IPS-11a (cell line): Measurements from ENCODE around the gene HSD3B1.

Experiments used
- H3K4me3 ChIP-seq: one replicate; pipeline ENCODE4 v1.5.1; 2013; ENCODE audit warnings: low read depth, low read length, control low read depth

Gene HSD3B1

GRCh38 chr1:119506941-119507340 lies at the start of gene HSD3B1:
Gene HSD3B1, plus strand, starts transcription at chr1:119507210. Its CDS starts 267 bp downstream, at chr1:119507477.
- H3K4me3 ChIP-seq, result no peak within 1 kb of the TSS

GRCh38 chr1:119462964-119463363 lies 44.0 kb upstream of the HSD3B1 start:
- H3K4me3 ChIP-seq, result no peak overlapping the region

GRCh38 chr1:119463569-119463968 lies 43.4 kb upstream of the HSD3B1 start:
- H3K4me3 ChIP-seq, result no peak overlapping the region

GRCh38 chr1:119466445-119466844 lies 40.6 kb upstream of the HSD3B1 start:
- no peak overlapping the region for H3K4me3 ChIP-seq

- no peak overlapping the region for H3K4me3 ChIP-seq
Observed at GRCh38 chr1:119467219-119467618, 39.8 kb upstream of the HSD3B1 start.

GRCh38 chr1:119467857-119468668 lies 38.9 kb upstream of the HSD3B1 start:
- H3K4me3 ChIP-seq, result no peak overlapping the region

- no peak overlapping the region for H3K4me3 ChIP-seq
Observed at GRCh38 chr1:119469741-119470140, 37.3 kb upstream of the HSD3B1 start.

GRCh38 chr1:119470377-119470776 lies 36.6 kb upstream of the HSD3B1 start:
- no peak overlapping the region for H3K4me3 ChIP-seq

- no peak overlapping the region for H3K4me3 ChIP-seq
Observed at GRCh38 chr1:119470958-119471357, 36.1 kb upstream of the HSD3B1 start.

- H3K4me3 ChIP-seq, result no peak overlapping the region
Observed at GRCh38 chr1:119471566-119471965, 35.4 kb upstream of the HSD3B1 start.

GRCh38 chr1:119472080-119472818 lies 34.8 kb upstream of the HSD3B1 start:
- H3K4me3 ChIP-seq, result no peak overlapping the region

GRCh38 chr1:119472819-119473175 lies 34.2 kb upstream of the HSD3B1 start:
- H3K4me3 ChIP-seq, result no peak overlapping the region

- H3K4me3 ChIP-seq, result no peak overlapping the region
Observed at GRCh38 chr1:119475866-119476439, 31.1 kb upstream of the HSD3B1 start.

GRCh38 chr1:119477710-119478109 lies 29.3 kb upstream of the HSD3B1 start:
- H3K4me3 ChIP-seq, result no peak overlapping the region

- H3K4me3 ChIP-seq, result no peak overlapping the region
Observed at GRCh38 chr1:119480175-119480574, 26.8 kb upstream of the HSD3B1 start.

- no peak overlapping the region for H3K4me3 ChIP-seq
Observed at GRCh38 chr1:119481951-119482350, 25.1 kb upstream of the HSD3B1 start.

GRCh38 chr1:119482517-119483425 lies 24.2 kb upstream of the HSD3B1 start:
- H3K4me3 ChIP-seq, result no peak overlapping the region

GRCh38 chr1:119483441-119484200 lies 23.4 kb upstream of the HSD3B1 start:
- H3K4me3 ChIP-seq, result no peak overlapping the region

GRCh38 chr1:119485201-119485600 lies 21.8 kb upstream of the HSD3B1 start:
- no peak overlapping the region for H3K4me3 ChIP-seq

GRCh38 chr1:119488216-119488615 lies 18.8 kb upstream of the HSD3B1 start:
- H3K4me3 ChIP-seq, result no peak overlapping the region
